H9 (cell line): ENCODE data around the gene RSPRY1. TPM values are rescaled to one million over a fixed set of nuclear protein-coding genes. Genes with fewer than 3 reads are reported as not detected.

Source experiments
- DNase-seq: peaks from one replicate; pipeline ENCODE4 v3.0.0-alpha.2; 2017
- H2AFZ ChIP-seq: one replicate; pipeline ENCODE4 v1.6.1; 2013; ENCODE audit warnings: mild to moderate bottlenecking, low read length, control low read depth, moderate library complexity
- H2AK5ac ChIP-seq: 2 replicates; pipeline ENCODE4 v1.6.1; 2013; ENCODE audit warnings: low read length, control low read depth, mixed read lengths; ENCODE audit not compliant: insufficient read length
- H2BK120ac ChIP-seq: one replicate; pipeline ENCODE4 v1.6.1; 2013; ENCODE audit warnings: low read depth, mild to moderate bottlenecking, low read length, control low read depth, inconsistent platforms; ENCODE audit not compliant: poor library complexity, severe bottlenecking
- H2BK12ac ChIP-seq: 2 replicates; pipeline ENCODE4 v1.6.1; 2013; ENCODE audit warnings: low read length, control low read depth, mixed read lengths, low read depth; ENCODE audit not compliant: insufficient read length
- H2BK15ac ChIP-seq: 2 replicates; pipeline ENCODE4 v1.6.1; 2013; ENCODE audit warnings: low read depth, low read length, control low read depth
- H2BK20ac ChIP-seq: one replicate; pipeline ENCODE4 v1.6.1; 2013; ENCODE audit warnings: low read depth, mild to moderate bottlenecking, low read length, control low read depth, inconsistent platforms; ENCODE audit not compliant: poor library complexity, severe bottlenecking
- H2BK5ac ChIP-seq: 2 replicates; pipeline ENCODE4 v1.6.1; 2013; ENCODE audit warnings: low read length, control low read depth, mixed read lengths; ENCODE audit not compliant: insufficient read length
- H3K14ac ChIP-seq: 2 replicates; pipeline ENCODE4 v1.6.1; 2013; ENCODE audit warnings: low read length, control low read depth; ENCODE audit not compliant: insufficient read depth
- H3K18ac ChIP-seq: 2 replicates; pipeline ENCODE4 v1.6.1; 2013; ENCODE audit warnings: low read depth, mild to moderate bottlenecking, mixed read lengths, low read length, control low read depth; ENCODE audit not compliant: insufficient read length
- H3K23ac ChIP-seq: 2 replicates; pipeline ENCODE4 v1.6.1; 2013; ENCODE audit warnings: low read length, control low read depth, mixed read lengths, low read depth; ENCODE audit not compliant: insufficient read length
- H3K23me2 ChIP-seq: 2 replicates; pipeline ENCODE4 v1.6.1; 2013; ENCODE audit warnings: low read depth, mild to moderate bottlenecking, mixed read lengths, low read length, control low read depth; ENCODE audit not compliant: insufficient read length, poor library complexity, severe bottlenecking
- H3K27ac ChIP-seq: 2 replicates; pipeline ENCODE4 v1.5.1; 2013; ENCODE audit warnings: low read length, control low read depth, mixed read lengths, low read depth; ENCODE audit not compliant: insufficient read length
- H3K27me3 ChIP-seq: 2 replicates; pipeline ENCODE4 v1.6.1; 2013; ENCODE audit warnings: low read length, control low read depth, inconsistent platforms; ENCODE audit not compliant: insufficient read depth
- H3K4ac ChIP-seq: 2 replicates; pipeline ENCODE4 v1.6.1; 2013; ENCODE audit warnings: low read depth, mild to moderate bottlenecking, control low read depth, inconsistent platforms, low read length, moderate library complexity
- H3K4me1 ChIP-seq: 2 replicates; pipeline ENCODE4 v1.6.1; 2013; ENCODE audit warnings: low read length, control low read depth, inconsistent platforms; ENCODE audit not compliant: insufficient read depth
- H3K4me2 ChIP-seq: 2 replicates; pipeline ENCODE4 v1.6.1; 2013; ENCODE audit warnings: low read length, control low read depth, mixed read lengths; ENCODE audit not compliant: insufficient read length, insufficient read depth
- H3K56ac ChIP-seq: 2 replicates; pipeline ENCODE4 v1.6.1; 2013; ENCODE audit warnings: low read depth, mild to moderate bottlenecking, mixed read lengths, low read length, control low read depth; ENCODE audit not compliant: insufficient read length
- H3K79me1 ChIP-seq: 2 replicates; pipeline ENCODE4 v1.6.1; 2013; ENCODE audit warnings: low read depth, mild to moderate bottlenecking, moderate library complexity, low read length, control low read depth, inconsistent platforms; ENCODE audit not compliant: insufficient read depth, poor library complexity, severe bottlenecking
- H3K79me2 ChIP-seq: 2 replicates; pipeline ENCODE4 v1.6.1; 2013; ENCODE audit warnings: low read length, control low read depth, inconsistent platforms; ENCODE audit not compliant: insufficient read depth
- H3K9ac ChIP-seq: 2 replicates; pipeline ENCODE4 v1.6.1; 2013; ENCODE audit warnings: low read length, control low read depth, mixed read lengths; ENCODE audit not compliant: insufficient read length; ENCODE audit errors: extremely low read depth
- H3K9me3 ChIP-seq: one replicate; pipeline ENCODE4 v1.6.1; 2013; ENCODE audit warnings: low read depth, low read length, inconsistent platforms; ENCODE audit not compliant: control insufficient read depth
- H3T11ph ChIP-seq: one replicate; pipeline ENCODE4 v1.6.1; 2013; ENCODE audit warnings: mild to moderate bottlenecking, low read length, control low read depth, inconsistent platforms
- H4K20me1 ChIP-seq: one replicate; pipeline ENCODE4 v1.6.1; 2013; ENCODE audit not compliant: control insufficient read depth, insufficient read length, insufficient read depth
- H4K5ac ChIP-seq: 2 replicates; pipeline ENCODE4 v1.6.1; 2013; ENCODE audit warnings: low read depth, mild to moderate bottlenecking, mixed read lengths, low read length, control low read depth; ENCODE audit not compliant: insufficient read length
- H4K8ac ChIP-seq: replicated peaks from 2 replicates; pipeline ENCODE4 v1.6.1; 2013; ENCODE audit warnings: low read length, control low read depth, mixed read lengths, low read depth; ENCODE audit not compliant: insufficient read length
- H4K91ac ChIP-seq: 2 replicates; pipeline ENCODE4 v1.6.1; 2013; ENCODE audit warnings: low read depth, mild to moderate bottlenecking, moderate library complexity, mixed read lengths, low read length, control low read depth; ENCODE audit not compliant: insufficient read length
- H3K27ac Mint-ChIP-seq, 3 experiments: 2 replicates in 2 of 3; 3 replicates in 1 of 3; pipeline ENCODE4 v1.8.0; 2020 to 2021; ENCODE audit warnings: mixed read lengths in 3 of 3, mild to moderate bottlenecking in 1 of 3, moderate library complexity in 1 of 3
- H3K27me3 Mint-ChIP-seq: 2 replicates; pipeline ENCODE4 v1.8.0; 2021; ENCODE audit warnings: low read depth, mild to moderate bottlenecking, moderate library complexity, mixed read lengths
- H3K36me3 Mint-ChIP-seq, 3 experiments: 2 replicates in 2 of 3; 3 replicates in 1 of 3; pipeline ENCODE4 v1.8.0; 2020 to 2021; ENCODE audit warnings: low read depth in 3 of 3, mixed read lengths in 3 of 3; ENCODE audit not compliant: insufficient read depth in 1 of 3
- H3K4me1 Mint-ChIP-seq, 2 experiments: 2 replicates each; pipeline ENCODE4 v1.8.0; 2020; ENCODE audit warnings: mixed read lengths in 2 of 2
- H3K4me3 Mint-ChIP-seq, 2 experiments: 2 replicates in 1 of 2; 3 replicates in 1 of 2; pipeline ENCODE4 v1.8.0; 2020 to 2021; ENCODE audit warnings: mild to moderate bottlenecking in 2 of 2, mixed read lengths in 2 of 2, moderate library complexity in 1 of 2
- H3K9me3 Mint-ChIP-seq, 2 experiments: 2 replicates in 1 of 2; 3 replicates in 1 of 2; pipeline ENCODE4 v1.8.0; 2020; ENCODE audit warnings: mild to moderate bottlenecking in 2 of 2, mixed read lengths in 2 of 2, moderate library complexity in 1 of 2
- WGBS: extraction: QIAGEN DNeasy Blood & Tissue Kit; methylation state at CpG from one replicate; pipeline ENCODE4 v1.1.7; 2013; ENCODE audit warnings: missing lambda C conversion rate, low lambda C conversion rate, mixed read lengths; ENCODE audit not compliant: insufficient read length; ENCODE audit errors: extremely low coverage; 5-methylcytosine and 5-hydroxymethylcytosine counted together
- total RNA-seq: library from RNA; stranded (reverse); gene quantifications from 2 replicates; pipeline ENCODE4 v1.2.1, GENCODE V29; 2021
- TF ChIP-seq, protein P1 (sequence below): fragments of 200-600 bp; sonication (generic); conservative IDR thresholded peaks from 3 replicates; pipeline ENCODE4 v1.8.0; 2021; ENCODE audit warnings: antibody characterized with exemption, mild to moderate bottlenecking

The RSPRY1 gene
- total RNA-seq, 1 experiment from 2014 or later: 36.1 TPM

DNA sequence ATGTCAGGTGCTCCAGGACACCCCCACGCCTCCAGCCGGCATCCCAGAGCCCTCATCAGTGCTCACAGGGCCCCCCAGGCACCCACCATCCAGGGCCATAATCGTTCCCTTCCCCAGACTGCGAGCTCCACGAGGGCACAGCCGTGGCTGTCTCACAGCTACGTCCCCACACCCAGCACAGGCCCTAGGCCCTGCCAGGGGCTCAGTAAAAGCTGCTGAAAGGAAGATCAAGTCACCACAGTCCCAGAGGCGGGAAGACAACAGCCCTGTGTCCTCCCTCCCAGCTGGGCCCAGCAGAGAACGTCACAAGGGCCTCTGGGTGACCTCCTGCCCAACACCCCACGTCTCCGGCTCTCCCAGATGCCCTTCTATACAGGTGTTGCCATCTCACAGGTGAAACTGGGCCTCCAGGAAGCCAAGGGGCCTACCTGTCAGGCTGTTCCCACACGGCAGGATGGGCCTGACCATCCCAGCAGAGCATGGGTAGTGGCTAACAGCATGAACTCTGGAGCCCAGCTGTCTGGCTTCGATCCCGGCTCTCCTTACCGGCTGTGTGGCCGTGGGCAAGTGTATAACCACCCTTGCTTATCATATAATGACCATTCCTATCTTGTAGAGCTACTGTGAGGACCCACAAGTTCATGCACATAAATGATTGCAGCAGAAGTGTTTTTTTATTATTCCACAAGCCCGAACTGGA is 76.9 kb downstream of the RSPRY1 start:
- Histone ChIP-seq H2BK15ac (no peak overlapping the region), H2AK5ac (no peak overlapping the region), H2AFZ (no peak overlapping the region), H3K9ac (no peak overlapping the region), H2BK12ac (no peak overlapping the region), H3K14ac (no peak overlapping the region), H4K8ac (no peak overlapping the region), H3K9me3 (no peaks in the 10 kb centered on the region), H4K20me1 (no peaks in the 10 kb centered on the region), H4K91ac (no peak overlapping the region), H2BK5ac (no peak overlapping the region), H2BK120ac (no peak overlapping the region), H3K4me2 (no peak overlapping the region), H3K4me1 (peaks cover 3% of the 10 kb centered on the region), H3K79me2 (no peaks in the 10 kb centered on the region), H3K56ac (no peak overlapping the region), H3K79me1 (no peaks in the 10 kb centered on the region), H3K23me2 (no peaks in the 10 kb centered on the region), H3K23ac (no peak overlapping the region), H3K27ac (no peak overlapping the region), H2BK20ac (no peak overlapping the region), H3K18ac (no peak overlapping the region), H3K4ac (no peak overlapping the region), H3K27me3 (no peaks in the 10 kb centered on the region), H4K5ac (no peak overlapping the region), H3T11ph (no peak overlapping the region)
- Mint-ChIP-seq H3K36me3 (no peaks in the 10 kb centered on the region; a peak in 2 of 7 replicates), H3K27ac (peak overlapping the region in 2 of 3 experiments; percentile 27 to 86; a peak in 2 of 7 replicates), H3K4me3 (no peak overlapping the region), H3K27me3 (no peaks in the 10 kb centered on the region; the same call in 1 of the 2 replicates), H3K4me1 (peaks cover 25 to 28% of the 10 kb centered on the region in 2 experiments), H3K9me3 (no peaks in the 10 kb centered on the region; a peak in 1 of 5 replicates)
- no peak for DNase-seq
- no CpG with 5 or more reads among the region's 17 CpGs for WGBS
- TF ChIP-seq, protein P1, sequence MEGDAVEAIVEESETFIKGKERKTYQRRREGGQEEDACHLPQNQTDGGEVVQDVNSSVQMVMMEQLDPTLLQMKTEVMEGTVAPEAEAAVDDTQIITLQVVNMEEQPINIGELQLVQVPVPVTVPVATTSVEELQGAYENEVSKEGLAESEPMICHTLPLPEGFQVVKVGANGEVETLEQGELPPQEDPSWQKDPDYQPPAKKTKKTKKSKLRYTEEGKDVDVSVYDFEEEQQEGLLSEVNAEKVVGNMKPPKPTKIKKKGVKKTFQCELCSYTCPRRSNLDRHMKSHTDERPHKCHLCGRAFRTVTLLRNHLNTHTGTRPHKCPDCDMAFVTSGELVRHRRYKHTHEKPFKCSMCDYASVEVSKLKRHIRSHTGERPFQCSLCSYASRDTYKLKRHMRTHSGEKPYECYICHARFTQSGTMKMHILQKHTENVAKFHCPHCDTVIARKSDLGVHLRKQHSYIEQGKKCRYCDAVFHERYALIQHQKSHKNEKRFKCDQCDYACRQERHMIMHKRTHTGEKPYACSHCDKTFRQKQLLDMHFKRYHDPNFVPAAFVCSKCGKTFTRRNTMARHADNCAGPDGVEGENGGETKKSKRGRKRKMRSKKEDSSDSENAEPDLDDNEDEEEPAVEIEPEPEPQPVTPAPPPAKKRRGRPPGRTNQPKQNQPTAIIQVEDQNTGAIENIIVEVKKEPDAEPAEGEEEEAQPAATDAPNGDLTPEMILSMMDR: no peak
